ENCODE data around the gene LSM10.

GRCh38 chr1:36400825-36401601 is 3.3 kb upstream of the LSM10 start:
- TF ChIP-seq CTCF (IDR thresholded peaks at IDR 0.05; ENCODE audit: insufficient read depth, low read length, poor library complexity, severe bottlenecking) (no peak), EZH2phosphoT487 (conservative IDR thresholded peaks at IDR 0.05; ENCODE audit: low read length) (no peak)

Measured in SU-DHL-6 (cell line).